DOHH2 (cell line): ENCODE measurements around the gene ARL4A.

Experiments used
- EZH2phosphoT487 ChIP-seq: fragments of 200-600 bp; sonication (generic); IDR thresholded peaks from 2 replicates; pipeline ENCODE4 v1.6.1; 2017; ENCODE audit warnings: borderline replicate concordance, mild to moderate bottlenecking, antibody characterized with exemption, low read length, moderate library complexity, mixed read lengths
- TF ChIP-seq, protein P1 (sequence below): fragments of 200-600 bp; sonication (generic); IDR thresholded peaks from one replicate; pipeline ENCODE4 v1.5.1; 2014; ENCODE audit warnings: antibody characterized with exemption, mild to moderate bottlenecking, low read depth, low read length; ENCODE audit not compliant: poor library complexity, severe bottlenecking

DNA sequence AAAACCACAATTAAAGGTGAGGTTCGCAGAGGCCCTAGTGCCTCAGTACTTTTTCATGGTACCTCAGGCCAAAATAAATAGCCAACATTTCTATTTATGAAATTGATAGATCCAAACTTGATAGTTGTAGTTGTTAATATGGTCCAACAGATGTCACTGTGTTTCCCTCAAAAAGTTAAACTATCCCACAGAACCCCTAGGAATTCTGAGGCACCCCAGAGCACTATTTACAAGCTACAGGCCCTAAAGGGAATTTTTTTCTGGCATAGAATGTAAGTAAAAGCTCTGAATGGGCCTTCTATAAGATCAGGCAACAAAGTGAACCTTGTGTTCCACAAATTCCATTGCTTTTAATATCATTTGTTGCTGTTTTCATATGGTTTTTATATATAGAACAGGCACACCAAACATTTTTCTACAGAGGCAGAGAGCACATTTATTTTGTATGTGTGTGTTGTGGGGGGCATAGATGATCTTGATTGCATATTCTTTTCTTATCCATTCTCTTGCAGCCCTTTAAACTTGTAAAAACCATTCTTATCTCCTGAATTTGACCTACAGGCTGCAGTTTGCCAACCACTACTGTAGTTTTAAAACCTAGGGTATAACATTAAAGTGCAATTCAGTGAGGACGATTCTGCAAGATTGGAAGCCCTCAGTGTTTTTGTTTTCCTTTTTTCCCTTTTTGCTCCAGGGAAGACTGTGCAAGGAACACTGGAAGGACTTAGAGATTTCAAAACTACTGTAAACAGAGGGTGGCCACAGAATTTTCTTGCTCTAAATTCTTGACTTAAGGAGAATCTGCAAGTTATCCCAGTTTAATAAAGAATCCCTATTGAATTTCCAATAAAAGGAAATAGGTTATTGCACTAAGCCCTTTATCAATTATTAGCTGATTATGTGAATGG is 3.5 kb upstream of the ARL4A start:
- TF ChIP-seq, protein P1, sequence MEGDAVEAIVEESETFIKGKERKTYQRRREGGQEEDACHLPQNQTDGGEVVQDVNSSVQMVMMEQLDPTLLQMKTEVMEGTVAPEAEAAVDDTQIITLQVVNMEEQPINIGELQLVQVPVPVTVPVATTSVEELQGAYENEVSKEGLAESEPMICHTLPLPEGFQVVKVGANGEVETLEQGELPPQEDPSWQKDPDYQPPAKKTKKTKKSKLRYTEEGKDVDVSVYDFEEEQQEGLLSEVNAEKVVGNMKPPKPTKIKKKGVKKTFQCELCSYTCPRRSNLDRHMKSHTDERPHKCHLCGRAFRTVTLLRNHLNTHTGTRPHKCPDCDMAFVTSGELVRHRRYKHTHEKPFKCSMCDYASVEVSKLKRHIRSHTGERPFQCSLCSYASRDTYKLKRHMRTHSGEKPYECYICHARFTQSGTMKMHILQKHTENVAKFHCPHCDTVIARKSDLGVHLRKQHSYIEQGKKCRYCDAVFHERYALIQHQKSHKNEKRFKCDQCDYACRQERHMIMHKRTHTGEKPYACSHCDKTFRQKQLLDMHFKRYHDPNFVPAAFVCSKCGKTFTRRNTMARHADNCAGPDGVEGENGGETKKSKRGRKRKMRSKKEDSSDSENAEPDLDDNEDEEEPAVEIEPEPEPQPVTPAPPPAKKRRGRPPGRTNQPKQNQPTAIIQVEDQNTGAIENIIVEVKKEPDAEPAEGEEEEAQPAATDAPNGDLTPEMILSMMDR, result peak; percentile 22
- TF ChIP-seq EZH2phosphoT487, result no peak
